HepG2 (cell line): ENCODE data around the gene YY1. TPM values are rescaled to one million over a fixed set of nuclear protein-coding genes. Genes with fewer than 3 reads are reported as not detected.

Experiments used
- ARID2 ChIP-seq: sonication (generic); formaldehyde crosslinking; IDR thresholded peaks from 2 replicates; pipeline ENCODE4 v1.8.1; 2022; ENCODE audit warnings: mild to moderate bottlenecking, missing genetic modification reagents, borderline replicate concordance
- BHLHE40 ChIP-seq: IDR thresholded peaks from 2 replicates; pipeline ENCODE4 v1.6.1; 2011; ENCODE audit warnings: low read length, improper control_type of control experiment
- EED ChIP-seq: sonication (generic); formaldehyde crosslinking; IDR thresholded peaks from 2 replicates; pipeline ENCODE4 v1.5.0; 2020; ENCODE audit warnings: mild to moderate bottlenecking, missing genetic modification reagents
- ELF3 ChIP-seq: IDR thresholded peaks from 2 replicates; pipeline ENCODE4 v1.6.1; 2016; ENCODE audit warnings: missing genetic modification reagents, missing compliant biosample characterization
- ELF4 ChIP-seq: sonication (generic); formaldehyde crosslinking; IDR thresholded peaks from 2 replicates; pipeline ENCODE4 v1.5.0; 2020; ENCODE audit warnings: missing genetic modification reagents, mild to moderate bottlenecking, moderate library complexity, borderline replicate concordance
- HHEX ChIP-seq: IDR thresholded peaks from 2 replicates; pipeline ENCODE4 v1.6.1; 2016; ENCODE audit warnings: control low read depth
- HOXA3 ChIP-seq: sonication (generic); formaldehyde crosslinking; IDR thresholded peaks from 2 replicates; pipeline ENCODE4 v1.5.0; 2020; ENCODE audit warnings: missing genetic modification reagents
- KDM4B ChIP-seq: sonication (generic); formaldehyde crosslinking; IDR thresholded peaks from 2 replicates; pipeline ENCODE4 v1.4.0; 2020; ENCODE audit warnings: missing genetic modification reagents
- KDM5B ChIP-seq: sonication (generic); formaldehyde crosslinking; IDR thresholded peaks from 2 replicates; pipeline ENCODE4 v1.4.0; 2020; ENCODE audit warnings: missing genetic modification reagents, mild to moderate bottlenecking, borderline replicate concordance
- MATR3 ChIP-seq: sonication (generic); formaldehyde crosslinking; IDR thresholded peaks from 2 replicates; pipeline ENCODE4 v1.4.0; 2020; ENCODE audit warnings: missing genetic modification reagents
- MEF2D ChIP-seq: sonication (generic); formaldehyde crosslinking; IDR thresholded peaks from 2 replicates; pipeline ENCODE4 v1.5.1; 2020; ENCODE audit warnings: mild to moderate bottlenecking, missing genetic modification reagents
- NR2C2 ChIP-seq: sonication (generic); formaldehyde crosslinking; IDR thresholded peaks from 2 replicates; pipeline ENCODE4 v1.4.0; 2020; ENCODE audit warnings: missing genetic modification reagents, mild to moderate bottlenecking, moderate library complexity, borderline replicate concordance
- PAX8 ChIP-seq: sonication (generic); formaldehyde crosslinking; IDR thresholded peaks from 2 replicates; pipeline ENCODE4 v1.8.0; 2022; ENCODE audit warnings: mild to moderate bottlenecking, missing genetic modification reagents, borderline replicate concordance
- RBAK ChIP-seq: sonication (generic); formaldehyde crosslinking; IDR thresholded peaks from 2 replicates; pipeline ENCODE4 v1.5.1; 2020; ENCODE audit warnings: mild to moderate bottlenecking, missing genetic modification reagents
- SMARCE1 ChIP-seq: fragments of 450-650 bp; IDR thresholded peaks from 2 replicates; pipeline ENCODE4 v1.6.1; 2017; ENCODE audit warnings: borderline replicate concordance
- SP140L ChIP-seq: sonication (generic); formaldehyde crosslinking; IDR thresholded peaks from 2 replicates; pipeline ENCODE4 v1.4.0; 2020; ENCODE audit warnings: missing genetic modification reagents, borderline replicate concordance
- SSRP1 ChIP-seq: IDR thresholded peaks from 2 replicates; pipeline ENCODE4 v1.6.1; 2016; ENCODE audit warnings: control low read depth
- ZFAT ChIP-seq: sonication (generic); formaldehyde crosslinking; conservative IDR thresholded peaks from 2 replicates; pipeline ENCODE4 v1.8.1; 2023; ENCODE audit warnings: missing genetic modification reagents, inconsistent platforms
- ZNF12 ChIP-seq: sonication (generic); formaldehyde crosslinking; IDR thresholded peaks from 2 replicates; pipeline ENCODE4 v1.5.0; 2020; ENCODE audit warnings: missing genetic modification reagents
- ZNF451 ChIP-seq: sonication (generic); formaldehyde crosslinking; IDR thresholded peaks from 2 replicates; pipeline ENCODE4 v1.5.0; 2020; ENCODE audit warnings: mild to moderate bottlenecking, missing genetic modification reagents
- ZNF589 ChIP-seq: sonication (generic); formaldehyde crosslinking; conservative IDR thresholded peaks from 2 replicates; pipeline ENCODE4 v1.8.0; 2022; ENCODE audit warnings: mild to moderate bottlenecking, moderate library complexity, missing genetic modification reagents
- ZNF644 ChIP-seq: IDR thresholded peaks from 2 replicates; pipeline ENCODE4 v1.6.1; 2016; ENCODE audit warnings: low read depth
- ZNF766 ChIP-seq: sonication (generic); formaldehyde crosslinking; IDR thresholded peaks from 2 replicates; pipeline ENCODE4 v1.5.0; 2020; ENCODE audit warnings: missing genetic modification reagents, borderline replicate concordance
- polyA plus RNA-seq, 8 experiments: library from polyadenylated mRNA; depleted of rRNA in 3 of 8; stranded (reverse) in 7 of 8; unstranded in 1 of 8; fragments of >200 nt; fragmentation: Illumina TruSeq in 4 of 8; extraction: Trizol in 4 of 8; gene quantifications; 2 replicates each; pipeline versions ENCODE4 v1.2.1 to v1.2.3, GENCODE V29; 2011 to 2016; ENCODE audit warnings: low read depth in 4 of 8, missing spikeins in 1 of 8, mixed read lengths in 1 of 8; ENCODE audit not compliant: insufficient read depth in 1 of 8
- total RNA-seq, 5 experiments: library from RNA; depleted of rRNA; stranded (reverse); fragments of >200 nt; fragmentation: Illumina TruSeq; extraction: Trizol; gene quantifications; 2 replicates each; pipeline ENCODE4 v1.2.3, GENCODE V29; 2016; ENCODE audit warnings: low read depth in 1 of 5
- TF ChIP-seq, protein P1 (sequence below): sonication (generic); formaldehyde crosslinking; IDR thresholded peaks from 2 replicates; pipeline ENCODE4 v1.5.1; 2020; ENCODE audit warnings: missing genetic modification reagents, mild to moderate bottlenecking, borderline replicate concordance
- TF ChIP-seq, protein P2 (sequence below): sonication (generic); formaldehyde crosslinking; IDR thresholded peaks from 2 replicates; pipeline ENCODE4 v1.5.0; 2020; ENCODE audit warnings: missing genetic modification reagents
- TF ChIP-seq, protein P3 (sequence below): IDR thresholded peaks from 2 replicates; pipeline ENCODE4 v1.6.1; 2018; ENCODE audit warnings: missing genetic modification reagents, mild to moderate bottlenecking, missing compliant biosample characterization
- TF ChIP-seq, protein P4 (sequence below): IDR thresholded peaks from 2 replicates; pipeline ENCODE4 v1.6.1; 2016; ENCODE audit warnings: missing compliant biosample characterization, missing genetic modification reagents, borderline replicate concordance

The YY1 gene
- total and polyA plus RNA-seq, 2 of the 13 experiments (the other 11 are each of a cell fraction or from before 2014, with no cell fraction given): 29.4 to 68.1 TPM

GRCh38 chr14:100203962-100204834 is 34.7 kb upstream of the YY1 start (continued):
- TF ChIP-seq, protein P1, sequence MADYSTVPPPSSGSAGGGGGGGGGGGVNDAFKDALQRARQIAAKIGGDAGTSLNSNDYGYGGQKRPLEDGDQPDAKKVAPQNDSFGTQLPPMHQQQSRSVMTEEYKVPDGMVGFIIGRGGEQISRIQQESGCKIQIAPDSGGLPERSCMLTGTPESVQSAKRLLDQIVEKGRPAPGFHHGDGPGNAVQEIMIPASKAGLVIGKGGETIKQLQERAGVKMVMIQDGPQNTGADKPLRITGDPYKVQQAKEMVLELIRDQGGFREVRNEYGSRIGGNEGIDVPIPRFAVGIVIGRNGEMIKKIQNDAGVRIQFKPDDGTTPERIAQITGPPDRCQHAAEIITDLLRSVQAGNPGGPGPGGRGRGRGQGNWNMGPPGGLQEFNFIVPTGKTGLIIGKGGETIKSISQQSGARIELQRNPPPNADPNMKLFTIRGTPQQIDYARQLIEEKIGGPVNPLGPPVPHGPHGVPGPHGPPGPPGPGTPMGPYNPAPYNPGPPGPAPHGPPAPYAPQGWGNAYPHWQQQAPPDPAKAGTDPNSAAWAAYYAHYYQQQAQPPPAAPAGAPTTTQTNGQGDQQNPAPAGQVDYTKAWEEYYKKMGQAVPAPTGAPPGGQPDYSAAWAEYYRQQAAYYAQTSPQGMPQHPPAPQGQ (CRISPR knock-in tag): no peak
- TF ChIP-seq ELF4 (no peak), ZFAT (CRISPR knock-in tag) (no peak), BHLHE40 (no peak), ARID2 (CRISPR knock-in tag) (no peak), MEF2D (peak; percentile 87), PAX8 (CRISPR knock-in tag) (no peak), HHEX (CRISPR knock-in tag) (no peak), SMARCE1 (no peak), NR2C2 (CRISPR knock-in tag) (peak; percentile 80), ZNF766 (CRISPR knock-in tag) (no peak), HOXA3 (peak; percentile 71), EED (CRISPR knock-in tag) (no peak), RBAK (CRISPR knock-in tag) (no peak), SP140L (no peak), ZNF451 (CRISPR knock-in tag) (no peak), ELF3 (peak; percentile 65; the same call in 1 of the 2 replicates), MATR3 (CRISPR knock-in tag) (no peak), ZNF12 (CRISPR knock-in tag) (peak; percentile 93), KDM5B (CRISPR knock-in tag) (no peak), KDM4B (CRISPR knock-in tag) (no peak), SSRP1 (CRISPR knock-in tag) (no peak), ZNF589 (no peak), ZNF644 (CRISPR knock-in tag) (peak; percentile 49; the same call in 1 of the 2 replicates)
- TF ChIP-seq, protein P2, sequence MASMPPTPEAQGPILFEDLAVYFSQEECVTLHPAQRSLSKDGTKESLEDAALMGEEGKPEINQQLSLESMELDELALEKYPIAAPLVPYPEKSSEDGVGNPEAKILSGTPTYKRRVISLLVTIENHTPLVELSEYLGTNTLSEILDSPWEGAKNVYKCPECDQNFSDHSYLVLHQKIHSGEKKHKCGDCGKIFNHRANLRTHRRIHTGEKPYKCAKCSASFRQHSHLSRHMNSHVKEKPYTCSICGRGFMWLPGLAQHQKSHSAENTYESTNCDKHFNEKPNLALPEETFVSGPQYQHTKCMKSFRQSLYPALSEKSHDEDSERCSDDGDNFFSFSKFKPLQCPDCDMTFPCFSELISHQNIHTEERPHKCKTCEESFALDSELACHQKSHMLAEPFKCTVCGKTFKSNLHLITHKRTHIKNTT (CRISPR knock-in tag): no peak
- TF ChIP-seq, protein P3, sequence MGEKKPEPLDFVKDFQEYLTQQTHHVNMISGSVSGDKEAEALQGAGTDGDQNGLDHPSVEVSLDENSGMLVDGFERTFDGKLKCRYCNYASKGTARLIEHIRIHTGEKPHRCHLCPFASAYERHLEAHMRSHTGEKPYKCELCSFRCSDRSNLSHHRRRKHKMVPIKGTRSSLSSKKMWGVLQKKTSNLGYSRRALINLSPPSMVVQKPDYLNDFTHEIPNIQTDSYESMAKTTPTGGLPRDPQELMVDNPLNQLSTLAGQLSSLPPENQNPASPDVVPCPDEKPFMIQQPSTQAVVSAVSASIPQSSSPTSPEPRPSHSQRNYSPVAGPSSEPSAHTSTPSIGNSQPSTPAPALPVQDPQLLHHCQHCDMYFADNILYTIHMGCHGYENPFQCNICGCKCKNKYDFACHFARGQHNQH (CRISPR knock-in tag): peak; percentile 72; the same call in 1 of the 2 replicates
- TF ChIP-seq, protein P4, sequence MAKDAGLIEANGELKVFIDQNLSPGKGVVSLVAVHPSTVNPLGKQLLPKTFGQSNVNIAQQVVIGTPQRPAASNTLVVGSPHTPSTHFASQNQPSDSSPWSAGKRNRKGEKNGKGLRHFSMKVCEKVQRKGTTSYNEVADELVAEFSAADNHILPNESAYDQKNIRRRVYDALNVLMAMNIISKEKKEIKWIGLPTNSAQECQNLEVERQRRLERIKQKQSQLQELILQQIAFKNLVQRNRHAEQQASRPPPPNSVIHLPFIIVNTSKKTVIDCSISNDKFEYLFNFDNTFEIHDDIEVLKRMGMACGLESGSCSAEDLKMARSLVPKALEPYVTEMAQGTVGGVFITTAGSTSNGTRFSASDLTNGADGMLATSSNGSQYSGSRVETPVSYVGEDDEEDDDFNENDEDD (CRISPR knock-in tag): no peak; the same call in 1 of the 2 replicates
